ENCODE data around the gene BSN. TPM values are rescaled to one million over a fixed set of nuclear protein-coding genes. Genes with fewer than 3 reads are reported as not detected.
A peak's percentile ranks its signal among the peaks of the same experiment; 100 is the strongest.
"Not testable (repeated sequence)": the region's sequence is repeated elsewhere in the genome, so short reads cannot be mapped to it uniquely, and the experiment has no call there.

Gene BSN
- total and polyA plus RNA-seq, 4 donors: 0.08 to 0.75 (median 0.42) TPM; not detected in 1

DNA sequence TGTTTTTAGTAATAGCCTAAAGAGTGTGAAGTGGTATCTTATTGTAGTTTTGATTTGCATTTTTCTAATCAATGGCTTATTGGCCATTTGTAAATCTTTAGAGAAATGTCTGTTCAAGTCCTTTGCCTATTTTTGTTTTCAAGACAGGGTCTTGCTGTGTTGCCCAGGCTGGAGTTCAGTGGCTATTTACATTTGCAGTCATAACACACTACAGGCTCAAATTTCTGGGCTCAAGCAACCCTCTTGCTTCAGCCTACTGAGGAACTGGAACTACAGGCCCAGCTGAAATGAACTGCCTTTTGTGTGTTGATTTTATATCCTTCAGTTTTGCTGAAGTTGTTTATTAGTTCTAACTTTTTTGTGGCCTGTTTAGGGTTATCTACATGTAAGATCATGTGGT is 27.9 kb downstream of the BSN start:
- ATAC-seq (ENCODE audit: low FRiP score) (no peak), DNase-seq (no peak)
- H3K27ac ChIP-seq (ENCODE audit: low read depth in 1 of 2, low read length in 2 of 2): no peak overlapping the region
- intact Hi-C loops (cut with DNase I): no loop called here
- H3K4me3 ChIP-seq (ENCODE audit: low read length in 2 of 2): no peak overlapping the region
- H3K27me3 ChIP-seq (ENCODE audit: control insufficient read depth in 1 of 2, insufficient read depth in 2 of 2, low read length in 1 of 2): no peaks in the 10 kb centered on the region
- H3K9me3 ChIP-seq (ENCODE audit: control insufficient read depth, low read length): no peaks in the 10 kb centered on the region
- H3K4me1 ChIP-seq (ENCODE audit: control insufficient read depth in 1 of 2, insufficient read depth in 2 of 2, low read length in 2 of 2): no peaks in the 10 kb centered on the region
- no peaks in the 10 kb centered on the region for H3K36me3 ChIP-seq (ENCODE audit: control insufficient read depth in 1 of 2, insufficient read depth in 2 of 2, low read length in 1 of 2)

DNA sequence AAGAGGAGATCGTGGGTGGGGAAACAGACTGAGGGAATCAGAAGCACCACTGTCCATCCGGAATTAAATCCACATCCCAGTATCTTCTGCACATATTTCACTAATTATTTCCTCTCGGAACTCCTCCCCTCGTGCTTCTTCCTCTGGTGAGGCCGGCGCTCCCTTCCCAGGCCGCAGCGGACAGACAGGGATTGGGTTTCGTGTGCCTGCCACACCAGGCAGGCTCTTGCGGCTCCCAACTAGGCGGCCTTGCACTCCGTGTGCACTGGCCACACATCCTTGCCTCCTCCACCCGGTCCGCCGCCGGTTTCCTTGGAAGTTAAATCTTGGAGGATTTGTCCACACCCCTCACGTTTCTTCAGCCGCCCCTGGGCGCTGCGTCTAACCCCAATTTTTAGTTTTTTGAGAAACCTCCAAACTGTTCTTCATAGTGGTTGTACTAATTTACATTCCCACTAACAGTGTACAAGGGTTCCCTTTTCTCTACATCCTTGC is 31.0 kb downstream of the BSN start:
- H3K27ac ChIP-seq (ENCODE audit: low read depth in 1 of 2, low read length in 2 of 2); ATAC-seq (ENCODE audit: low FRiP score); H3K27me3 ChIP-seq (ENCODE audit: control insufficient read depth in 1 of 2, insufficient read depth in 2 of 2, low read length in 1 of 2); DNase-seq; H3K4me1 ChIP-seq (ENCODE audit: control insufficient read depth in 1 of 2, insufficient read depth in 2 of 2, low read length in 2 of 2); H3K36me3 ChIP-seq (ENCODE audit: control insufficient read depth in 1 of 2, insufficient read depth in 2 of 2, low read length in 1 of 2); H3K4me3 ChIP-seq (ENCODE audit: low read length in 2 of 2); H3K9me3 ChIP-seq (ENCODE audit: control insufficient read depth, low read length); intact Hi-C loops (cut with DNase I): not testable (repeated sequence)
- WGBS, 2 donors: 85 to 86% methylated on average over 20 of the region's 20 CpGs

DNA sequence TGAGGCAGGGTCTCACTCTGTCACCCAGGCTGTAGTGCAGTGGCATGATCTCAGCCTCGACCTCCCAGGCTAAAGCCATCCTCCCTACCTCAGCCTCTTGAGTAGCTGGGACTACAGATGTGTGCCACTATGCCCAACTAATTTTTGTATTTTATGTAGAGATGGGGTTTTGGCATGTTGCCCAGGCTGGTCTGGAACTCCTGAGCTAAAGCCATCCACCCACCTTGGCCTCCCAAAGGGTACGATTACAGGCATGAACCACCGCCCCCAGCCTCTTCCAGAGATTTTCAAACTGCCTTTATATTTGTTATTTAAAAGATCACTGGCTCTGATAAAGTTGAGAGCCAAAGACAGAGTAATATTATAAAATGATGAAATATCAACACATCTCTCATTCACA is 37.3 kb downstream of the BSN start:
- Histone ChIP-seq H3K9me3 (ENCODE audit: control insufficient read depth, low read length) (no peaks in the 10 kb centered on the region), H3K4me1 (ENCODE audit: control insufficient read depth in 1 of 2, insufficient read depth in 2 of 2, low read length in 2 of 2) (no peaks in the 10 kb centered on the region), H3K4me3 (ENCODE audit: low read length in 2 of 2) (no peak overlapping the region), H3K27ac (ENCODE audit: low read depth in 1 of 2, low read length in 2 of 2) (no peak overlapping the region), H3K36me3 (ENCODE audit: control insufficient read depth in 1 of 2, insufficient read depth in 2 of 2, low read length in 1 of 2) (no peaks in the 10 kb centered on the region), H3K27me3 (ENCODE audit: control insufficient read depth in 1 of 2, insufficient read depth in 2 of 2, low read length in 1 of 2) (no peaks in the 10 kb centered on the region)
- 66 to 73% methylated on average over 3 of the region's 3 CpGs for WGBS, 2 donors
- intact Hi-C loops (cut with DNase I): no loop called here
- DNase-seq (no peak), ATAC-seq (ENCODE audit: low FRiP score) (no peak)

DNA sequence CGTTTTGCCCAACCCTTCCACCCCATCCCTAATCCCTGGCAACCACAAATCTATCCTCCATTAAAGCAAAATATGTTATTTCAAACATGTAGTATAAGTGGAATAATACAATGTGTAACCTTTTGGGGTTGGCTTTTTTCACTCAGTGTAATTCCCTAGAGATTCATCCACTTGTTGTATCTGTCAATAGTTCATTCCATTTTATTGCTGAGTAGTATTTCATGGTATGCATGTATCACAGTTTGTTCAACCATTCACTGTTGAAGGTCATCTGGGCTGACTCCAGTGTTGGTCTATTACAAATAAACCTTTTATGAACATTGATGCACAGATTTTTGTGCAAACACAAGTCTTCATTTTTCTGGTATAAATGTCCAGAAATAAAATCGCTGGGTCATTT is 38.8 kb downstream of the BSN start:
- 70 to 72% methylated on average over 2 of the region's 2 CpGs for WGBS, 2 donors
- intact Hi-C loops (cut with DNase I): no loop called here

DNA sequence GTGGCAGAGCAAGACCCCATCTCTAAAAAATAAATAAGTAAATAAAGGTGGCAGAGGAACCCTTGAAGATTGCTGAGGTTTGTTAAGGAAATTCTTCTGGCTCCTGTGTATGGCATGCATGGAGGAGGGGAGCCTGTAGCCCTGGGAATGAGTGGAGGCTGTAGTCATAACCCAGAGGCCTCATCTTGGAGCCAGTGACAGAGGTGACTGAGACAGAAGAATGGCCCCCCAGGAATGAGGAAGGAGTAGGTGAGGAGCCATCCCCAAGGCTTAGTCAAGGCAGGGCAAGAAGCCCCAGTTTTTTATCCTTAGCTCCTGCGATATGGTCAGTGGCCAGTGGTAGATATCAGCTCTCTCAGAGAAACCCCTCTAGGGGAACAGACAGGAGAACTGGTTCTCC is 46.5 kb downstream of the BSN start:
- Histone ChIP-seq H3K4me3 (ENCODE audit: low read length in 2 of 2) (no peak overlapping the region), H3K36me3 (ENCODE audit: control insufficient read depth in 1 of 2, insufficient read depth in 2 of 2, low read length in 1 of 2) (no peaks in the 10 kb centered on the region), H3K9me3 (ENCODE audit: control insufficient read depth, low read length) (no peaks in the 10 kb centered on the region), H3K4me1 (ENCODE audit: control insufficient read depth in 1 of 2, insufficient read depth in 2 of 2, low read length in 2 of 2) (no peaks in the 10 kb centered on the region), H3K27me3 (ENCODE audit: control insufficient read depth in 1 of 2, insufficient read depth in 2 of 2, low read length in 1 of 2) (no peaks in the 10 kb centered on the region), H3K27ac (ENCODE audit: low read depth in 1 of 2, low read length in 2 of 2) (no peak overlapping the region)
- intact Hi-C loops (cut with DNase I): no loop called here
- DNase-seq (no peak), ATAC-seq (ENCODE audit: low FRiP score) (no peak)
- 88 to 94% methylated on average over 1 of the region's 1 CpG for WGBS, 2 donors

More for the DNA sequence above, 38.8 kb downstream of the BSN start:
- Histone ChIP-seq H3K4me3 (ENCODE audit: low read length in 2 of 2) (no peak overlapping the region), H3K4me1 (ENCODE audit: control insufficient read depth in 1 of 2, insufficient read depth in 2 of 2, low read length in 2 of 2) (no peaks in the 10 kb centered on the region), H3K27me3 (ENCODE audit: control insufficient read depth in 1 of 2, insufficient read depth in 2 of 2, low read length in 1 of 2) (no peaks in the 10 kb centered on the region), H3K36me3 (ENCODE audit: control insufficient read depth in 1 of 2, insufficient read depth in 2 of 2, low read length in 1 of 2) (no peaks in the 10 kb centered on the region), H3K27ac (ENCODE audit: low read depth in 1 of 2, low read length in 2 of 2) (no peak overlapping the region), H3K9me3 (ENCODE audit: control insufficient read depth, low read length) (no peaks in the 10 kb centered on the region)
- no peak for ATAC-seq (ENCODE audit: low FRiP score)
- DNase-seq: no peak

DNA sequence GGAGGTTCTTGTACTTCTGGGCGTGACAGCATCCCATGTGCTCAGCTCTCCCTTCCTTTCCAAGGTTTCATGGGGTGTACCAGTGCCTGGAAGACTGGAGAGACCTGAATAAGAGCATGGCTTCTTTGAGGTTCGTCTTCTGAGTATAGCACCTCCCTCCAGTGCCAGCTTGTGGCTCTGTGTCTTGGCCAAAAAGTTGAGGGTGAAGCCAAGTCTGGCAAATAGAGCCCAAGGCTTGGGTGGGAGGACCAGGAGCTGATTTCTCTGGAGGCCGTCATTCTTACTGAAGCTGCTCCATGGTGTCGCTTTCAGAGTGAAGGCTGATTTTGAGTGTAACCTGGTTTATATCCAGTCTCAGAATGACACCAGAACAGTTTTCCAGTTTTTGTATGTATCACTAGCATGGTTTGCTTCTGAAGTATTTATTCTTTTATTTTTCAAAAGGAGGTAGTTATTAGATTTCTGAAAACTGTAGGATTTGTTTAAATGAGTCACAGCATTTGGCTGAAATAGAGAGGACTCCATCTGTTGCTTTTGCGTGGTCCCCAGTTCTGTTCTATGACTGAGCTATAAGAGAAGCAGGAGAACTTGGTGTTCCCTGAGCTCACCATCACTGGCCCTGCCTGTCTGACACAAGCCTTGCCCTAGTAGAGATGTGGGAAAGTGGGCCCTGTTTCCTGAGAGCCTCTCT is 47.2 kb downstream of the BSN start:
- H3K27me3 ChIP-seq (ENCODE audit: control insufficient read depth in 1 of 2, insufficient read depth in 2 of 2, low read length in 1 of 2): no peaks in the 10 kb centered on the region
- H3K36me3 ChIP-seq (ENCODE audit: control insufficient read depth in 1 of 2, insufficient read depth in 2 of 2, low read length in 1 of 2): no peaks in the 10 kb centered on the region
- DNase-seq: no peak
- whole genome bisulfite sequencing, 2 donors: 78 to 81% methylated on average over 5 of the region's 5 CpGs
- H3K9me3 ChIP-seq (ENCODE audit: control insufficient read depth, low read length): no peaks in the 10 kb centered on the region
- intact Hi-C loops (cut with DNase I): no loop called here
- no peak for ATAC-seq (ENCODE audit: low FRiP score)
- H3K27ac ChIP-seq (ENCODE audit: low read depth in 1 of 2, low read length in 2 of 2): no peak overlapping the region
- no peaks in the 10 kb centered on the region for H3K4me1 ChIP-seq (ENCODE audit: control insufficient read depth in 1 of 2, insufficient read depth in 2 of 2, low read length in 2 of 2)
- no peak overlapping the region for H3K4me3 ChIP-seq (ENCODE audit: low read length in 2 of 2)

DNA sequence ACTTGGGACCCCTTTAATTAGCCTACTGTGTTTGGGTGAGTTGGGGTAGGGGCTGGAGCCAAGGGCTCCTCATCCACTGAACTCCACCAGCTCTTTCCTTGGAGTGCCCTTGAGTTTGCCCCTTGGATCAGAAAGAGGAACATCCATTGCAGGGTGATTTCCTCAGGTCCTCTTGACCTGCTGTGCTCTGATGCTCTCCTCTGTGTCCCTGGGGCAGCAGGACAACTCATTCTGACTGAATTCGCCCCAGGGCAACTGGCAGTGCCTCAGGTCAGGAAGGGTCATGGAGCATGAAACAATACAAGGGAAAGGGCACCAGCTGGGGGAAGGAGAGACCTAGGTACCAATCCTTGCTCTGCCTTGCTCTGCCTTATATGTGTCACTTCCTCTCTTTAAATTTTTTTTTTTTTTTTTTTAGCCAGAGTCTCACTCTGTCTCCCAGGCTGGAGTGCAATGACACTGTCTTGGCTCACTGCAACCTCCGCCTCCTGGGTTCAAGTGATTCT is 47.8 kb downstream of the BSN start:
- intact Hi-C loops (cut with DNase I): no loop called here
- Histone ChIP-seq H3K4me1 (ENCODE audit: control insufficient read depth in 1 of 2, insufficient read depth in 2 of 2, low read length in 2 of 2) (no peaks in the 10 kb centered on the region), H3K27ac (ENCODE audit: low read depth in 1 of 2, low read length in 2 of 2) (no peak overlapping the region), H3K27me3 (ENCODE audit: control insufficient read depth in 1 of 2, insufficient read depth in 2 of 2, low read length in 1 of 2) (no peaks in the 10 kb centered on the region), H3K9me3 (ENCODE audit: control insufficient read depth, low read length) (no peaks in the 10 kb centered on the region), H3K4me3 (ENCODE audit: low read length in 2 of 2) (no peak overlapping the region), H3K36me3 (ENCODE audit: control insufficient read depth in 1 of 2, insufficient read depth in 2 of 2, low read length in 1 of 2) (no peaks in the 10 kb centered on the region)
- DNase-seq (no peak), ATAC-seq (ENCODE audit: low FRiP score) (no peak)
- 91 to 100% methylated on average over 2 of the region's 2 CpGs for WGBS, 2 donors

DNA sequence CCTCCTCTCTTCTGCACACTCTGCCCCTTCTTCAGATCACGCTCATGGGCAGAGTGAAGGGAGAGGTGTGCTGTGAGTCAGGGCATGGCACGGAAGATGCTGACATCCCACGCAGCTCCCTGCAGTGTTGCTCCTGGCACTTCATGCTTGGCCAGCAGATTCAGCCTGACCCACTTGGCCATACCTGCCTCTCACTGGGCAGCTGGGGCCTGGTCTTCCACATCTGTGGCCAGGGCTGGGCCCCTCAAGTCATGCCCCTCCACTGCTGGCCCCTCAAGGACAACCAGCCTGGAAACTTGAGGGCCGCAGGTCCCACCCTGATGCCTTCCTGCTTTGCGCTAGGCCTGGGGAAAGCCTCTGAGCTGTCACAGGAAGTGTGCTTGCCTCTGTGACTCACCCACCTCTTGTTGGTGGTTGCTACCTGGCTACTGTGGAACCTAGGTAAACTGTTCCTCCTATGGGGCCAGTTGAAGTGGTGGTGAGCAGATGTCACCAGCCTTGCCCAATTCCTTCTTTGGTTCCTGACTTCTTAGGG is 48.7 kb downstream of the BSN start:
- H3K4me3 ChIP-seq (ENCODE audit: low read length in 2 of 2): no peak overlapping the region
- intact Hi-C loops (cut with DNase I): no loop called here
- no peaks in the 10 kb centered on the region for H3K27me3 ChIP-seq (ENCODE audit: control insufficient read depth in 1 of 2, insufficient read depth in 2 of 2, low read length in 1 of 2)
- DNase-seq: no peak
- no peaks in the 10 kb centered on the region for H3K4me1 ChIP-seq (ENCODE audit: control insufficient read depth in 1 of 2, insufficient read depth in 2 of 2, low read length in 2 of 2)
- H3K36me3 ChIP-seq (ENCODE audit: control insufficient read depth in 1 of 2, insufficient read depth in 2 of 2, low read length in 1 of 2): no peaks in the 10 kb centered on the region
- WGBS, 2 donors: 88 to 94% methylated on average over 5 of the region's 5 CpGs
- H3K27ac ChIP-seq (ENCODE audit: low read depth in 1 of 2, low read length in 2 of 2): no peak overlapping the region
- ATAC-seq (ENCODE audit: low FRiP score): peak; percentile 38
- no peaks in the 10 kb centered on the region for H3K9me3 ChIP-seq (ENCODE audit: control insufficient read depth, low read length)

DNA sequence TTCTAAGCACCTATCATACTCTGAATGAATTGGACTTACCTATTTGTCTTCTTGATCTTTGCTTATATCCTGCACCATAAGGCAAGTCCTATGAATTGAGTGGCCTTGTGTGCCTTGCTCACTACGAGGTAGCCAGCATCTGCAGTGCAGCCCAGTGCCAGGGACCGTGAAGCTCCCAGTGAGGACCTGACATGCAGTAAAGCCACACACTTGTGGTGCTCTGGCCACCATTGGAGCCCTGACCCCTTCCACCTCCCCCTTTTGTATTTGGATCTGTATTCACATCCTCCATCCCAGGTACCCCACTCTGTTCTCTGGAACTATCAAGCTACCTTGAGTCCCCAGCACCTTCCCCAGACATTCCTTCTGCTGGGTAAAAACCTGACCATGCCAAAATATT is 52.1 kb downstream of the BSN start:
- DNase-seq (no peak), ATAC-seq (ENCODE audit: low FRiP score) (no peak)
- no peaks in the 10 kb centered on the region for H3K4me1 ChIP-seq (ENCODE audit: control insufficient read depth in 1 of 2, insufficient read depth in 2 of 2, low read length in 2 of 2)
- H3K36me3 ChIP-seq (ENCODE audit: control insufficient read depth in 1 of 2, insufficient read depth in 2 of 2, low read length in 1 of 2): no peaks in the 10 kb centered on the region
- H3K27ac ChIP-seq (ENCODE audit: low read depth in 1 of 2, low read length in 2 of 2): no peak overlapping the region
- 70 to 84% methylated on average over 2 of the region's 2 CpGs for WGBS, 2 donors
- intact Hi-C loops (cut with DNase I): no loop called here
- H3K4me3 ChIP-seq (ENCODE audit: low read length in 2 of 2): no peak overlapping the region
- no peaks in the 10 kb centered on the region for H3K27me3 ChIP-seq (ENCODE audit: control insufficient read depth in 1 of 2, insufficient read depth in 2 of 2, low read length in 1 of 2)
- H3K9me3 ChIP-seq (ENCODE audit: control insufficient read depth, low read length): no peaks in the 10 kb centered on the region
